ENCODE data around the gene KREMEN2.

- TF ChIP-seq POLR2A (IDR thresholded peaks at IDR 0.05), result no peak
- TF ChIP-seq, protein P1, sequence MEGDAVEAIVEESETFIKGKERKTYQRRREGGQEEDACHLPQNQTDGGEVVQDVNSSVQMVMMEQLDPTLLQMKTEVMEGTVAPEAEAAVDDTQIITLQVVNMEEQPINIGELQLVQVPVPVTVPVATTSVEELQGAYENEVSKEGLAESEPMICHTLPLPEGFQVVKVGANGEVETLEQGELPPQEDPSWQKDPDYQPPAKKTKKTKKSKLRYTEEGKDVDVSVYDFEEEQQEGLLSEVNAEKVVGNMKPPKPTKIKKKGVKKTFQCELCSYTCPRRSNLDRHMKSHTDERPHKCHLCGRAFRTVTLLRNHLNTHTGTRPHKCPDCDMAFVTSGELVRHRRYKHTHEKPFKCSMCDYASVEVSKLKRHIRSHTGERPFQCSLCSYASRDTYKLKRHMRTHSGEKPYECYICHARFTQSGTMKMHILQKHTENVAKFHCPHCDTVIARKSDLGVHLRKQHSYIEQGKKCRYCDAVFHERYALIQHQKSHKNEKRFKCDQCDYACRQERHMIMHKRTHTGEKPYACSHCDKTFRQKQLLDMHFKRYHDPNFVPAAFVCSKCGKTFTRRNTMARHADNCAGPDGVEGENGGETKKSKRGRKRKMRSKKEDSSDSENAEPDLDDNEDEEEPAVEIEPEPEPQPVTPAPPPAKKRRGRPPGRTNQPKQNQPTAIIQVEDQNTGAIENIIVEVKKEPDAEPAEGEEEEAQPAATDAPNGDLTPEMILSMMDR (IDR thresholded peaks at IDR 0.05), result no peak
These were observed 6.5 kb downstream of the KREMEN2 start for GRCh38 chr16:2970563-2970962.

Data from Peyer's patch (tissue), 4 donors.